Measurements from ENCODE around the gene CUX1. TPM values are rescaled to one million over a fixed set of nuclear protein-coding genes. Genes with fewer than 3 reads are reported as not detected.
"Not testable (repeated sequence)": the region's sequence is repeated elsewhere in the genome, so short reads cannot be mapped to it uniquely, and the experiment has no call there.

Gene CUX1
- total RNA-seq, 2 experiments from 2014 or later = 20.2 to 20.4 TPM

- Mint-ChIP-seq H3K27ac (no peak overlapping the region), H3K27me3 (no peaks in the 10 kb centered on the region), H3K36me3 (ENCODE audit: low read depth) (no peaks in the 10 kb centered on the region), H3K4me3 (no peak overlapping the region), H3K9me3 (no peaks in the 10 kb centered on the region), H3K4me1 (ENCODE audit: low read depth) (no peaks in the 10 kb centered on the region)
- DNase-seq (no peak), ATAC-seq (no peak)
- TF ChIP-seq, protein P1, sequence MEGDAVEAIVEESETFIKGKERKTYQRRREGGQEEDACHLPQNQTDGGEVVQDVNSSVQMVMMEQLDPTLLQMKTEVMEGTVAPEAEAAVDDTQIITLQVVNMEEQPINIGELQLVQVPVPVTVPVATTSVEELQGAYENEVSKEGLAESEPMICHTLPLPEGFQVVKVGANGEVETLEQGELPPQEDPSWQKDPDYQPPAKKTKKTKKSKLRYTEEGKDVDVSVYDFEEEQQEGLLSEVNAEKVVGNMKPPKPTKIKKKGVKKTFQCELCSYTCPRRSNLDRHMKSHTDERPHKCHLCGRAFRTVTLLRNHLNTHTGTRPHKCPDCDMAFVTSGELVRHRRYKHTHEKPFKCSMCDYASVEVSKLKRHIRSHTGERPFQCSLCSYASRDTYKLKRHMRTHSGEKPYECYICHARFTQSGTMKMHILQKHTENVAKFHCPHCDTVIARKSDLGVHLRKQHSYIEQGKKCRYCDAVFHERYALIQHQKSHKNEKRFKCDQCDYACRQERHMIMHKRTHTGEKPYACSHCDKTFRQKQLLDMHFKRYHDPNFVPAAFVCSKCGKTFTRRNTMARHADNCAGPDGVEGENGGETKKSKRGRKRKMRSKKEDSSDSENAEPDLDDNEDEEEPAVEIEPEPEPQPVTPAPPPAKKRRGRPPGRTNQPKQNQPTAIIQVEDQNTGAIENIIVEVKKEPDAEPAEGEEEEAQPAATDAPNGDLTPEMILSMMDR (IDR thresholded peaks at IDR 0.05) = no peak
- POLR2A ChIA-PET = no interaction called here
- CTCF ChIA-PET = no interaction called here
- intact Hi-C loops (cut with micrococcal nuclease) = no loop called here
Measured at GRCh38 chr7:102009628-102010027, 192.2 kb downstream of the CUX1 start.

- H3K36me3 Mint-ChIP-seq (ENCODE audit: low read depth); H3K4me3 Mint-ChIP-seq; H3K27me3 Mint-ChIP-seq; CTCF ChIA-PET; H3K4me1 Mint-ChIP-seq (ENCODE audit: low read depth); H3K27ac Mint-ChIP-seq; intact Hi-C loops (cut with micrococcal nuclease); ATAC-seq; H3K9me3 Mint-ChIP-seq; POLR2A ChIA-PET; DNase-seq: not testable (repeated sequence)
Measured at GRCh38 chr7:102012112-102012830, 194.8 kb downstream of the CUX1 start.

DNA sequence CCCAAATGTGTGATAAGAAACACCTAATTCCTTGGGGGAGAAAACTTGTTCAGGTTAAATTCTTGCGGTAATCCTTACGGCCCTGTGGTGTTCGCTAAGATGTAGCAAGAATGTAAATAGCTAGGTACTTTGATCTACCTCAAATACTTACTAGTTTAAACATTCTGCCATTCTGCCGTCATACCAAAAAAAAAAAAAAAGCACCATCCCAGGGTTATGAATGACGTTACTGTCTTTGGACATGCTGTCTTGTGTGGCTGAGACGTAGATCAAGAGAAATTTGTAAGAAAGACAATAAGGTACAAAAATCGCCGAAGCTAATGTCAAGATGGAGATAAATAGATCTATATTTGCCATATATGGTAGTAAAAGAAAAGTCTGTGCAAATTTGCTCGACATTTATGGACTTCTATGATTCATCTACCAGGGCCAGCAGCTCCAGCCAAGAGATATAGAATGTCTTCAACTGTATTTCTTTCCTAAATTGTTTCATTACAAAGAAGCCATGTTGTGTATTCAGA is 195.6 kb downstream of the CUX1 start:
- POLR2A ChIA-PET = no interaction called here
- no peaks in the 10 kb centered on the region for H3K36me3 Mint-ChIP-seq (ENCODE audit: low read depth)
- DNase-seq = no peak
- intact Hi-C loops (cut with micrococcal nuclease) = no loop called here
- CTCF ChIA-PET = interaction anchor here (1.4 kb wide), 1 partner anchor 698 kb away, joined by 3 read pairs; no protein-coding TSS in a partner anchor
- no peaks in the 10 kb centered on the region for H3K9me3 Mint-ChIP-seq
- H3K27ac Mint-ChIP-seq = no peak overlapping the region
- no peak for ATAC-seq
- TF ChIP-seq, protein P1 (IDR thresholded peaks at IDR 0.05) = no peak
- H3K4me1 Mint-ChIP-seq (ENCODE audit: low read depth) = no peaks in the 10 kb centered on the region
- H3K4me3 Mint-ChIP-seq = no peak overlapping the region
- H3K27me3 Mint-ChIP-seq = no peaks in the 10 kb centered on the region

GRCh38 chr7:102018876-102019275 is 201.4 kb downstream of the CUX1 start:
- intact Hi-C loops (cut with micrococcal nuclease) = no loop called here
- no peak overlapping the region for H3K4me3 Mint-ChIP-seq
- ChIA-PET POLR2A (no interaction called here), CTCF (no interaction called here)
- TF ChIP-seq, protein P1 (IDR thresholded peaks at IDR 0.05) = no peak
- ATAC-seq = no peak
- peaks cover 7% of the 10 kb centered on the region for H3K4me1 Mint-ChIP-seq (ENCODE audit: low read depth)
- H3K9me3 Mint-ChIP-seq = no peaks in the 10 kb centered on the region
- H3K27ac Mint-ChIP-seq = no peak overlapping the region
- DNase-seq = no peak
- H3K27me3 Mint-ChIP-seq = no peaks in the 10 kb centered on the region
- H3K36me3 Mint-ChIP-seq (ENCODE audit: low read depth) = no peaks in the 10 kb centered on the region

GRCh38 chr7:102019461-102019860 is 202.0 kb downstream of the CUX1 start:
- no peak for ATAC-seq
- CTCF ChIA-PET = no interaction called here
- intact Hi-C loops (cut with micrococcal nuclease) = no loop called here
- H3K27me3 Mint-ChIP-seq = no peaks in the 10 kb centered on the region
- H3K27ac Mint-ChIP-seq = no peak overlapping the region
- H3K4me3 Mint-ChIP-seq = no peak overlapping the region
- H3K4me1 Mint-ChIP-seq (ENCODE audit: low read depth) = peaks cover 11% of the 10 kb centered on the region
- no peaks in the 10 kb centered on the region for H3K36me3 Mint-ChIP-seq (ENCODE audit: low read depth)
- no peak for DNase-seq
- POLR2A ChIA-PET = no interaction called here
- no peaks in the 10 kb centered on the region for H3K9me3 Mint-ChIP-seq
- TF ChIP-seq, protein P1 (IDR thresholded peaks at IDR 0.05) = no peak

Data from activated CD8-positive, alpha-beta T cell treated with anti-CD3 and anti-CD28 coated beads for 36 hours (primary cell).